Measurements from ENCODE around the gene TBC1D12.
"Not testable (repeated sequence)": the region's sequence is repeated elsewhere in the genome, so short reads cannot be mapped to it uniquely, and the experiment has no call there.

The TBC1D12 gene

DNA sequence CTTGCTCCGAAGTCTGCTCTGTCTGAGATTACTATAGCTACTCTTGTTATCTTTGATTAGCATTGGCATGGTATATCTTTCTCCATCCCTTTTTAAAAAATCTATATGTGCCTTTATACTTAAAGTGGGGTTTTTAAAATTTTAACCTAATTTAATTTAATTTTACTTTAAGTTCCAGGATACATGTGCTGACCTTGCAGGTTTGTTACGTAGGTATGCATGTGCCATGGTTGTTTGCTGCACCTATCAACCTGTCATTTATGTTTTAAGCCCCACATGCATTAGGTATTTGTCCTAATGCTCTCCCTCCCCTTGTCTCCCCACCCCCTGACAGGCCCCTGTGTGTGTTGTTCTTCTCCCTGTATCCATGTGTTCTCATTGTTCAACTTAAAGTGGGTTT is 54.6 kb downstream of the TBC1D12 start:
- DNase-seq (ENCODE audit: low read depth): no peak

GRCh38 chr10:94459385-94459784 is 57.0 kb downstream of the TBC1D12 start:
- DNase-seq (ENCODE audit: low read depth): no peak

- DNase-seq (ENCODE audit: low read depth): no peak
Observed at GRCh38 chr10:94461503-94461902, 59.2 kb downstream of the TBC1D12 start.

GRCh38 chr10:94462130-94462529 is 59.8 kb downstream of the TBC1D12 start:
- DNase-seq (ENCODE audit: low read depth): no peak

DNA sequence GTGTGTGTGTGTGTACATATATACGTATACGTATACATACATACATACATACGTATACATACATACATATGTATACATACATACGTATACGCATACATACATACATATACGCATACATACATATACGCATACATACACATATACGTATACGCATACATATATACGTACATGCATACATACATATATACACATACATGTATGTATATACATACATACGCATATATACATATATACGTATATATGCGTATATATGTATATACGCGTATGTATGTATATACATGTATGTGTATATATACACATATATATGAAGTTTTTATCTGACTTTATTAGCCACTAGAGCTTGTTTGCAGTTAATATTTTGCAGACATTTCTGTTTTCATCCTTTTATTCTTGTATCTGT is 63.3 kb downstream of the TBC1D12 start:
- no peak for DNase-seq (ENCODE audit: low read depth)

DNA sequence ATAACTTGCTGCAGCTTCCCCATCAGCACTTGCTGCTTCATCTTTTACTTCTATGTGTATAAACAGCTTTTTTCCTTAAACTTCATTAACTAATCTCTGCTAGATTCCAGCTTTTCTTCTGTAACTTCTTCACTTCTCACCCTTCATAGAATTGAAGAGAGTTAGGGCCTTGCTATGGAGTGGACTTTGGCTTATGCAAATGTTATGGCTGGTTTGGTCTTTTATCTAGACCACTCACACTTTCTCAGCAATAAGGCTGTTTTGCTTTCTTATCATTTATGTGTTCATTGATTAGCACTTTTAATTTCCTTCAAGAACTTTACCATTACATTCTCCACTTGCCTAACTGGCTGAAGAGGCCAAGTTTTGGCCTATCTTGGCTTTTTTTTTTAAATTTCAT is 79.1 kb downstream of the TBC1D12 start:
- DNase-seq (ENCODE audit: low read depth): no peak

DNA sequence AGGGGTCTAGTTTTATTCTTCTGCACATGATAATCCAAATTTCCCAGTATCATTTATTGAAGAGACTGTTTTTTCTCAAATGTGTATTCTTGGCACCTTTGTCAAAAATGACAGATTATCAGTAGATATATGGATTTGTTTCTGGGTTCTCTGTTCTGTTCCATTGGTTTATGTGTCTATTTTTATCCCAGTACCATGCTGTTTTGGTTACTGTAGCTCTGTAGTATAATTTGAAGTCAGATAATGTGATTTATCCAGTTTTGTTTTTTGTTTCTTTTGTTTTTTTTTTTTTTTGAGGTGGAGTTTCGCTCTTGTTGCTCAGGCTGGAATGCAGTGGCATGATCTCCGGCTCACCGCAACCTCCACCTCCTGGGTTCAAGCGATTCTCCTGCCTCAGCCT is 81.6 kb downstream of the TBC1D12 start:
- no peak for DNase-seq (ENCODE audit: low read depth)

GRCh38 chr10:94485094-94485493 is 82.8 kb downstream of the TBC1D12 start:
- no peak for DNase-seq (ENCODE audit: low read depth)

- no peak for DNase-seq (ENCODE audit: low read depth)
Observed at GRCh38 chr10:94487575-94487974, 85.2 kb downstream of the TBC1D12 start.

DNA sequence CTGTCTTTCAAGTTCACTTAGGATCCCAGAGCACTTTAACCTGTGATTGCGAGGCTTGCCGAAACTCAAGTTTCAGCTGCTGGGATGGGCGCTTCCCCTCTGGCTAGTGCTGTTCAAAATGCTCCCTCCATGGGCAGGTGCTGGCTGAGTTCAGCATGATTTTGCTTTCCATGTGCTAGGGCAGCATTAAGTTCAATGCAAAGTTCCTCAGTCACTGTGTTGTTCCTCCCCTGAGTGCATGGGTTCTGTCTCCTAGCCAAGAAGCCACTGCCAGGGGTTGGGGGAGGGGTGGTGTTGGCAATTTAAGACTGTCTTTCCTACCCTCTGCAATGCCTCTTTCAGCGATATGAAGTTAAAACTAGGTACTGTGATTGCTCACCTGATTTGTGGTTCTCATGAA is 86.8 kb downstream of the TBC1D12 start:
- no peak for DNase-seq (ENCODE audit: low read depth)

GRCh38 chr10:94489976-94490788 is 87.8 kb downstream of the TBC1D12 start:
- no peak for DNase-seq (ENCODE audit: low read depth)

- DNase-seq (ENCODE audit: low read depth): no peak
Observed at GRCh38 chr10:94490789-94491039, 88.4 kb downstream of the TBC1D12 start.

- DNase-seq (ENCODE audit: low read depth): no peak
Observed at GRCh38 chr10:94493463-94493862, 91.1 kb downstream of the TBC1D12 start.

DNA sequence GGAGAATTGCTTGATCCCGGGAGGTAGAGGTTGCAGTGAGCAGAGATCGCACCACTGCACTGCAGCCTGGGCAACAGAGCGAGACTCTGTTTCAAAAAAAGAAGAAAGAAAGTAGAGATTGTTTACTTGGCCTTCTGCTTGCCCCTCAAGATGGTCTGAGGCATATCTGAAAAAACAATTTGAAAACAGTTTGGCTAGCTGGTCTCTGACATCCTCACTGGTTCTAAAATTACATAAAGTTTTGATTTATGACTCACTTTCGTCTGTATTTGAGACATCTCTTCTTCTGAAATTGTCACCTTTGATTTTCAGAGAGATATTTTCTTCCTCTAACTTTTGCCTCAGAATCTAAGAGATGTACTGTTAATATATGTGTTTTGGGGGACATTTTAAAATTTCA is 93.7 kb downstream of the TBC1D12 start:
- no peak for DNase-seq (ENCODE audit: low read depth)

- DNase-seq (ENCODE audit: low read depth): no peak
Observed at GRCh38 chr10:94496646-94497045, 94.3 kb downstream of the TBC1D12 start.

- DNase-seq (ENCODE audit: low read depth): no peak
Observed at GRCh38 chr10:94500063-94500462, 97.7 kb downstream of the TBC1D12 start.

- DNase-seq (ENCODE audit: low read depth): no peak
Observed at GRCh38 chr10:94521276-94522250, 119.2 kb downstream of the TBC1D12 start.

DNA sequence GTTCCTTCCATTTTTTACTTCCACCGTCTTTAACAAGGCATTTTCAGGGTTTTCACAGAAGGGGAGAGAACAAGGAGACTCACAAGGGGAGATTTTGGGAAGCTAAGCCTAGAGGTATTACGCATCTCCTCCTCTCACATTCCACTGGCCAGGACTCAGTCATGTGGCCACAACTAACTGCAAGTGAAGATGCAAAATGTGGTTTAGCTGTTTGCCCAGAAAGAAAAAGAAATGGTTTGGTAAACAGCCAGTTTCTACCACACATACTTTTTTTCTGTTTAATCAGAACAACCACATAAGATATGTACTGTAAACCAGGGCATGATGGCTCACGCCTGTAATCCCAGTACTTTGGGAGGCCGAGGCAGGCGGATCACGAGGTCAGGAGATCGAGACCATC is 121.8 kb downstream of the TBC1D12 start:
- DNase-seq (ENCODE audit: low read depth): no peak

GRCh38 chr10:94524711-94525110 is 122.4 kb downstream of the TBC1D12 start:
- DNase-seq (ENCODE audit: low read depth): no peak

GRCh38 chr10:94531550-94531949 is 129.2 kb downstream of the TBC1D12 start:
- not testable (repeated sequence) for DNase-seq (ENCODE audit: low read depth)

DNA sequence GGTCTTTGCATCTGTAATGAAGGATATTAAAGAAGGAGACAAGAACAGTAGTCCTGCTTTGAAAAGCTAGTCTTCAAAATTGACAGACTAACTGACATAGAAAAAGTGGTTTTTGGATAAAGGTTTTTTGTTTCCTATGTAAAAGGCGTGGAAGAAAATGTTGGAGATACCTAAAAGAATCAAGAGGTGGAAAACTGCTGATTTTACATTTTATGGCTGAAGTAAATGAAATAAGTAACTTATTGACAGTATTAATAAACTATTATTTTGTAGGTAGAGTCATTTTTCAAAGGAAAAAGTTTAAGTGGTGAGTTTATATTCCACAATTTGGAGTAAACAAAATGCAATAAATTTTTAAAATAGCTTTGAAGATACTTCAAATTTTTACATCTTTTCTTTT is 130.7 kb downstream of the TBC1D12 start:
- no peak for DNase-seq (ENCODE audit: low read depth)

DNA sequence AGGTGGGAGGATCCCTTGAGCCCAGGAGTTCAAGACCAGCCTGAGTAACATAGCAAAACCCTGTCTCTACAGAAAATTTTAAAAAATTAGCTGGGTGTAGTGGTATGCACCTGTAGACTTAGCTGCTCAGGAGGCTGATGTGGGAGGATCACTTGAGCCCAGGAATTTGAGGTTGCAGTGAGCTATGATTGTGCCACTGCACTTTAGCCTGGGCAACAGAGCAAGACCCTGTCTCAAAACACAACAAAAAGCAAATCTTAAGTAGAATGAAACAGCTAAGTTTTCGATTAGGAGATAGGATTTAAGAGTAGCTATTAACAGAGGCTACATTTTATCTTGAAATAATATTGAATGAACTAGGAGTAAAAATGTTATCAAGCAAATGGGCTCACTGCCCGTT is 139.9 kb downstream of the TBC1D12 start:
- DNase-seq (ENCODE audit: low read depth): not testable (repeated sequence)

DNA sequence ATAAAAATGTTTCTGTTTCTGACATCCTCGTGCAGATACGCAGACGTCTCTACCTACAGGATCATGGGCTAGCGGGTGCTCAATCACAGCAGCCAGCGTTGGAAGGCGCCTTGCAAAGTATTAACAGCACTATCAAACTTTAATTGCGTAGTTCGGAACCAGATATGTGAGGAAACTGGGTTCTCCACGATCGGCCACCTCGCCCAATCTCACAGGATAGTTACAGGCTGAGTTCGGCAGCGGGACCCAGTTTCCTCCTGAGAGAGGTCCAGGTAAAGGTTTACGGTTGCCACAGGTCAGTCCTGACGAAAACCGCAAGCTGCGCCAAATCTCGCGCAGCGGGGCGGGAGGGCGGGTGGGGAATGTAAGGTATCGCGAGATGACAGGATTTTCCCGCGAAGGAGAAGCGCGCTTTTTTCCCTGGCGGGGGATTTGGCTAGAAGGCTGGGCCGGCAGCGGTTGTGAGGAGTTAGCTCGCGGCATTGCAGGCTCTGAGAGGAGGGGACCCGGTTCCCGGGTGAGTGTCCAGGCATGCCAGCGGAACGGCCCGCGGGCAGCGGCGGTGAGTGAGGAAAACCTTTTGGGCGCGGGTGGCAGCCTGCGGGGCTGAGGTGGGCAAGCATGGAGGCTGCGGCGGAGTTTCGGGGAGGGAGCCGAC is 143.2 kb downstream of the TBC1D12 start, which contains the start of gene HELLS:
Gene HELLS, plus strand, starts transcription at position 398 of the 658 bp plus-strand sequence. Its CDS starts 134 bp downstream, at position 532.
- peak; percentile 51 for DNase-seq (ENCODE audit: low read depth)
